PC-3 (cell line): ENCODE data around the gene RAB40C. TPM values are rescaled to one million over a fixed set of nuclear protein-coding genes. Genes with fewer than 3 reads are reported as not detected.
A peak's percentile ranks its signal among the peaks of the same experiment; 100 is the strongest.

Experiments used
- ATAC-seq: fragments of 200-7000 bp; cut with Tn5 transposase; 2 replicates; pipeline ENCODE4 v1.9.1; 2020; ENCODE audit warnings: mild to moderate bottlenecking, moderate library complexity
- Bru-seq: library from RNA; stranded (reverse); fragments of 400-500 nt; gene quantifications from one replicate; lab custom pipeline; 2021; lab: Mats Ljungman, UMichigan
- BruChase-seq, 2 experiments: library from RNA; stranded (reverse); fragments of 400-500 nt; gene quantifications; one replicate each; lab custom pipeline; 2021; lab: Mats Ljungman, UMichigan
- BruUV-seq: library from RNA; stranded (reverse); fragments of 400-500 nt; replicated peaks from 2 replicates; lab custom pipeline; 2021; lab: Mats Ljungman, UMichigan
- CTCF ChIA-PET: fragments of 300-600 bp; sonication (Branson Sonifier 250); formaldehyde crosslinking; loops from one replicate; lab custom pipeline; 2022; ENCODE audit warnings: antibody characterized with exemption; lab: Charles Lee
- POLR2A ChIA-PET: fragments of 300-600 bp; sonication (Branson Sonifier 250); formaldehyde crosslinking; loops from one replicate; lab custom pipeline; 2022; ENCODE audit warnings: antibody characterized with exemption; ENCODE audit not compliant: unreplicated experiment; lab: Charles Lee
- DNase-seq: peaks from one replicate; pipeline ENCODE4 v3.0.0-alpha.2; 2015
- H2AFZ ChIP-seq: fragments of 300-600 bp; sonication (generic); 2 replicates; pipeline ENCODE4 v1.6.0; 2016; ENCODE audit warnings: antibody characterized with exemption, low read length
- H3F3A ChIP-seq: fragments of 300-600 bp; sonication (generic); one replicate; pipeline ENCODE4 v1.6.0; 2017; ENCODE audit warnings: antibody characterized with exemption, low read length, control low read depth, mild to moderate bottlenecking; ENCODE audit not compliant: unreplicated experiment
- H3K27ac ChIP-seq: fragments of 300-600 bp; sonication (generic); 2 replicates; pipeline ENCODE4 v1.5.1; 2016; ENCODE audit warnings: mild to moderate bottlenecking, low read length
- H3K27me3 ChIP-seq: fragments of 300-600 bp; sonication (generic); 2 replicates; pipeline ENCODE4 v1.6.1; 2016; ENCODE audit warnings: low read length, mixed read lengths
- H3K36me3 ChIP-seq: fragments of 300-600 bp; sonication (generic); 2 replicates; pipeline ENCODE4 v1.6.1; 2016; ENCODE audit warnings: low read depth, mixed run types, low read length, mixed read lengths
- H3K4me1 ChIP-seq: fragments of 300-600 bp; sonication (generic); 2 replicates; pipeline ENCODE4 v1.5.1; 2016; ENCODE audit warnings: low read length; ENCODE audit not compliant: insufficient read depth
- H3K4me2 ChIP-seq: fragments of 300-600 bp; sonication (generic); 2 replicates; pipeline ENCODE4 v1.6.0; 2016; ENCODE audit warnings: low read length
- H3K4me3 ChIP-seq: fragments of 300-600 bp; sonication (generic); 2 replicates; pipeline ENCODE4 v1.5.1; 2016; ENCODE audit warnings: mild to moderate bottlenecking, low read length, mixed read lengths
- H3K79me2 ChIP-seq: fragments of 300-600 bp; sonication (generic); 2 replicates; pipeline ENCODE4 v1.6.1; 2017; ENCODE audit warnings: low read length, mixed read lengths
- H3K9ac ChIP-seq: fragments of 300-600 bp; sonication (generic); 2 replicates; pipeline ENCODE4 v1.6.0; 2016; ENCODE audit warnings: mild to moderate bottlenecking, low read length
- H3K9me2 ChIP-seq: fragments of 300-600 bp; sonication (generic); replicated peaks from 2 replicates; pipeline ENCODE4 v1.6.1; 2016; ENCODE audit warnings: mixed run types, low read length, mixed read lengths
- H3K9me3 ChIP-seq: fragments of 300-600 bp; sonication (generic); 2 replicates; pipeline ENCODE4 v1.6.1; 2016; ENCODE audit warnings: low read length, mixed read lengths
- H4K20me1 ChIP-seq: fragments of 300-600 bp; sonication (generic); 2 replicates; pipeline ENCODE4 v1.6.1; 2016; ENCODE audit warnings: low read length, mixed read lengths
- EZH2 ChIP-seq: fragments of 300-600 bp; sonication (generic); IDR thresholded peaks from one replicate; pipeline ENCODE4 v1.6.1; 2017; ENCODE audit warnings: antibody characterized with exemption, mild to moderate bottlenecking, low read length; ENCODE audit not compliant: unreplicated experiment
- EZH2phosphoT487 ChIP-seq: fragments of 300-600 bp; sonication (generic); IDR thresholded peaks from 2 replicates; pipeline ENCODE4 v1.6.1; 2018; ENCODE audit warnings: mild to moderate bottlenecking, antibody characterized with exemption, low read length, borderline replicate concordance
- intact Hi-C: fragments of 100-400 bp; cut with micrococcal nuclease; formaldehyde crosslinking; loops from 2 replicates; pipeline ENCODE4 v1.9.0; 2023
- long read RNA-seq: library from polyadenylated mRNA; unstranded; transcript quantifications from one replicate; pipeline ENCODE4 v2.0.0, GENCODE V29; 2021; ENCODE audit not compliant: unreplicated experiment
- total RNA-seq: library from RNA; depleted of rRNA; stranded (reverse); fragments of >200 nt; gene quantifications from 2 replicates; pipeline ENCODE4 v1.2.3, GENCODE V29; 2014; rRNA removed
- TF ChIP-seq, protein P1 (sequence below): fragments of 300-600 bp; sonication (generic); conservative IDR thresholded peaks from 2 replicates; pipeline ENCODE4 v1.5.1; 2017; ENCODE audit warnings: antibody characterized with exemption, low read depth, mild to moderate bottlenecking, low read length

RAB40C gene, protein sequence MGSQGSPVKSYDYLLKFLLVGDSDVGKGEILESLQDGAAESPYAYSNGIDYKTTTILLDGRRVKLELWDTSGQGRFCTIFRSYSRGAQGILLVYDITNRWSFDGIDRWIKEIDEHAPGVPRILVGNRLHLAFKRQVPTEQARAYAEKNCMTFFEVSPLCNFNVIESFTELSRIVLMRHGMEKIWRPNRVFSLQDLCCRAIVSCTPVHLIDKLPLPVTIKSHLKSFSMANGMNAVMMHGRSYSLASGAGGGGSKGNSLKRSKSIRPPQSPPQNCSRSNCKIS
- total RNA-seq: 19.5 and 27.0 TPM in 2 replicates
- percentile 51 among the genes with signal in this experiment for Bru-seq, nascent RNA
- percentile 72 among the genes with signal in this experiment for BruChase-seq, experiment 1, labeled RNA remaining after a 6-hour chase
- percentile 70 among the genes with signal in this experiment for BruChase-seq, experiment 2, labeled RNA remaining after a 2-hour chase
- long read RNA-seq, transcript RAB40C-201 (6 exons, 2,699 nt): major isoform, 43 of 97 reads
- long read RNA-seq, transcript RAB40C-204 (7 exons, 2,569 nt): minor isoform, 14 of 97 reads
- long read RNA-seq, partial matches to known transcripts: 13 of 97 reads
- long read RNA-seq, other reads (novel, unspliced or antisense): 22 of 97 reads

DNA sequence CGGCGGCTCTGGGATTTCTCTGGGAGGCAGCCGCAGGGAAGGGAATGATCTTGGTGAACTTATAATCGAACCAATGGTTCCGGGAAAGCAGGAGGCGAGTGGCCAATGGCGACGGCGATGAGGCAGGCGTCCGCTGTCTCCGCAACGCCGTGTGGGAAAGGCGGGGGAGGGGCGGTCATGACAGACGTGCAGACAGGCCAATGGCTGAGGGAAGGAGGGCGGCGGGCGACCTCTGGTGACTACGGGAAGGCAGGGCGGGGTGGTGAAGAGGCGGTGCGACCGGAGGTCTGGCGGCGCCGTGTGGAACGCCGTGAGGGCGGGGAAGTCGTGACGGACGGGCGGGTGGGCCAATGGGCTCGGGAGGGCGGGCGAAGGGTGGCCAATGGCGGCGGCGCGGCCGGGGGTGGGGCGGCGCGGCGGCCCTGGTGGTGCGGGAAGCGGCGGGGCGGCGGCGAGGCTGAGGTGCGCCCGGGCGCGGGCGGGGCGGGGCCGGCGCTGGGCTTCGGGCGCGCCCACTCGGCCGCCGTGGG is at the start of gene RAB40C:
Gene RAB40C (plus strand): TSS at position 409 of the 530 bp plus-strand sequence. CDS start 226 bp downstream, outside the sequence.
- H3K27me3 ChIP-seq: no peaks in the 10 kb centered on the region
- peaks cover 58% of the 10 kb centered on the region for H3K79me2 ChIP-seq
- intact Hi-C loops: loop anchor here (5.0 to 10.0 kb wide), 2 partner anchors 48 to 65 kb away; partner anchors contain the start of genes CAPN15 and METTL26
- H3K4me1 ChIP-seq: peaks cover 28% of the 10 kb centered on the region
- H4K20me1 ChIP-seq: peaks cover 12% of the 10 kb centered on the region; the same call in 1 of the 2 replicates
- H2AFZ ChIP-seq: peak within 1 kb of the TSS; percentile 89
- H3F3A ChIP-seq: no peaks in the 10 kb centered on the region
- H3K4me2 ChIP-seq: peak within 1 kb of the TSS; percentile 97
- ATAC-seq: peak; percentile 79
- TF ChIP-seq EZH2 (no peak), EZH2phosphoT487 (no peak)
- TF ChIP-seq, protein P1, sequence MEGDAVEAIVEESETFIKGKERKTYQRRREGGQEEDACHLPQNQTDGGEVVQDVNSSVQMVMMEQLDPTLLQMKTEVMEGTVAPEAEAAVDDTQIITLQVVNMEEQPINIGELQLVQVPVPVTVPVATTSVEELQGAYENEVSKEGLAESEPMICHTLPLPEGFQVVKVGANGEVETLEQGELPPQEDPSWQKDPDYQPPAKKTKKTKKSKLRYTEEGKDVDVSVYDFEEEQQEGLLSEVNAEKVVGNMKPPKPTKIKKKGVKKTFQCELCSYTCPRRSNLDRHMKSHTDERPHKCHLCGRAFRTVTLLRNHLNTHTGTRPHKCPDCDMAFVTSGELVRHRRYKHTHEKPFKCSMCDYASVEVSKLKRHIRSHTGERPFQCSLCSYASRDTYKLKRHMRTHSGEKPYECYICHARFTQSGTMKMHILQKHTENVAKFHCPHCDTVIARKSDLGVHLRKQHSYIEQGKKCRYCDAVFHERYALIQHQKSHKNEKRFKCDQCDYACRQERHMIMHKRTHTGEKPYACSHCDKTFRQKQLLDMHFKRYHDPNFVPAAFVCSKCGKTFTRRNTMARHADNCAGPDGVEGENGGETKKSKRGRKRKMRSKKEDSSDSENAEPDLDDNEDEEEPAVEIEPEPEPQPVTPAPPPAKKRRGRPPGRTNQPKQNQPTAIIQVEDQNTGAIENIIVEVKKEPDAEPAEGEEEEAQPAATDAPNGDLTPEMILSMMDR: no peak
- POLR2A ChIA-PET: no interaction called here
- no peaks in the 10 kb centered on the region for H3K9me2 ChIP-seq
- peak within 1 kb of the TSS; percentile 92 for H3K9ac ChIP-seq
- CTCF ChIA-PET: interaction anchor here (0.6 to 1.2 kb wide), 2 partner anchors 47 to 71 kb away, joined by 3 read pairs; partner anchors contain the start of gene METTL26
- peak; percentile 92 for DNase-seq
- no peaks in the 10 kb centered on the region for H3K9me3 ChIP-seq
- H3K4me3 ChIP-seq: peak within 1 kb of the TSS; percentile 91
- peak within 1 kb of the TSS; percentile 77 for H3K27ac ChIP-seq
- H3K36me3 ChIP-seq: no peaks in the 10 kb centered on the region
- no TSS peak for BruUV-seq

DNA sequence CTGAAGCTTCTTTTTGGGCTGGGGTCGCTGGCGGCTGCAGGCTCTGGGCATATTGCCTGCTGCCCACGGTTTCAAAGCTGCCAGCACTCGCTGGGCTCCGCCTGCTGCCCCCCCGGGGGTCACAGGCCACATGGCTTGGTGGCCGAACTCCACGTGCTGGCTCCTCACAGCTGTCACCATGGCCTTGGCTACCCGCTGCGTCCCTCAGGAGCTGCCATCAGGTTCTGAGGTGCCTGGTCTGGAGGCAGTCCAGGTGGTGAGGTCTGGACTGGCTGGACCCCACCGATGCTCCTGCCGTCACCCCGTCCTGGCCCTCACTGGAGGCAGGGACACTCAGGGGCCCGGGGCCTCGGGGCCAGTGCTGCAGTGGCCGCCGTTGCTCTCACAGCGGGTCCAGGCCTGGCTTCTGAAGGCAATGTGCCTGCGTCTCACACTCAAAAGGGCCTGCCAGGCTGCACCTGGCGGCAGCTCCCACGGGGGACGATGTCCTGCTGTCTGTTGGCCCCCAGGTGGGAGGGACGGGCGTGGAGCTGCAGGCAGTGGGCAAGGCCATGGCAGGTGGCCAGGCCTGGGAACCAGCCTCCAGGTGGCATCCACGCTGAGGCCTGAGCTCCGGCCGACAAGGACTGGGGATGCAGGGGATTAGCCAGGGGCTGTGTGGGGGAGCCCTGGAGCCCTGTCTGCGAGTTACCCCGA is 49.1 kb upstream of the RAB40C start:
- BruUV-seq: no TSS peak
- DNase-seq (no peak), ATAC-seq (no peak)
- POLR2A ChIA-PET: no interaction called here
- Histone ChIP-seq H3K4me3 (no peak overlapping the region), H3K27ac (no peak overlapping the region), H3K9me2 (no peaks in the 10 kb centered on the region), H3K4me1 (peaks cover 4% of the 10 kb centered on the region), H3K27me3 (no peaks in the 10 kb centered on the region), H3K79me2 (peaks cover 82% of the 10 kb centered on the region), H3K36me3 (no peaks in the 10 kb centered on the region; the same call in 1 of the 2 replicates), H3F3A (no peaks in the 10 kb centered on the region), H3K4me2 (no peak overlapping the region), H2AFZ (no peak overlapping the region), H3K9me3 (no peaks in the 10 kb centered on the region), H3K9ac (no peak overlapping the region), H4K20me1 (no peaks in the 10 kb centered on the region)
- TF ChIP-seq, protein P1: no peak
- no peak for TF ChIP-seq EZH2phosphoT487
- no peak for TF ChIP-seq EZH2
- intact Hi-C loops: no loop called here
- CTCF ChIA-PET: no interaction called here
